GM23338 (cell line): ENCODE measurements around the gene ACTR8. TPM values are rescaled to one million over a fixed set of nuclear protein-coding genes. Genes with fewer than 3 reads are reported as not detected.

ENCODE experiments used
- ATAC-seq: fragments of 200-7000 bp; cut with Tn5 transposase; 3 replicates; pipeline ENCODE4 v1.9.1; 2020
- DNase-seq: peaks from one replicate; pipeline ENCODE4 v3.0.0-alpha.2; 2015; ENCODE audit warnings: low spot score
- H2AFZ ChIP-seq: fragments of 200-600 bp; sonication (generic); 2 replicates; pipeline ENCODE4 v1.8.0; 2016; ENCODE audit warnings: antibody characterized with exemption, mild to moderate bottlenecking, moderate library complexity
- H3F3A ChIP-seq: fragments of 200-600 bp; sonication (generic); replicated peaks from 2 replicates; pipeline ENCODE4 v1.8.0; 2017; ENCODE audit warnings: antibody characterized with exemption, mixed run types, low read depth
- H3K27ac ChIP-seq: fragments of 200-600 bp; sonication (generic); 2 replicates; pipeline ENCODE4 v1.6.1; 2016; ENCODE audit warnings: low read depth
- H3K27me3 ChIP-seq: fragments of 200-600 bp; sonication (generic); 2 replicates; pipeline ENCODE4 v1.8.0; 2016; ENCODE audit warnings: mild to moderate bottlenecking, mixed run types, moderate library complexity; ENCODE audit not compliant: insufficient read depth
- H3K36me3 ChIP-seq: fragments of 200-600 bp; sonication (generic); 2 replicates; pipeline ENCODE4 v1.8.0; 2016; ENCODE audit warnings: mild to moderate bottlenecking; ENCODE audit not compliant: insufficient read depth
- H3K4me1 ChIP-seq: fragments of 200-600 bp; sonication (generic); 2 replicates; pipeline ENCODE4 v1.8.0; 2016; ENCODE audit warnings: mild to moderate bottlenecking, moderate library complexity; ENCODE audit not compliant: insufficient read depth
- H3K4me2 ChIP-seq: fragments of 200-600 bp; sonication (generic); 2 replicates; pipeline ENCODE4 v1.7.1; 2017; ENCODE audit warnings: mixed run types
- H3K4me3 ChIP-seq: fragments of 200-600 bp; sonication (generic); 2 replicates; pipeline ENCODE4 v1.6.1; 2016; ENCODE audit warnings: mixed run types
- H3K79me2 ChIP-seq: fragments of 200-600 bp; sonication (generic); replicated peaks from 2 replicates; pipeline ENCODE4 v1.8.0; 2017; ENCODE audit warnings: mild to moderate bottlenecking; ENCODE audit not compliant: insufficient read depth
- H3K9me2 ChIP-seq: fragments of 200-600 bp; sonication (generic); 2 replicates; pipeline ENCODE4 v1.8.0; 2017; ENCODE audit not compliant: insufficient read depth
- H4K20me1 ChIP-seq: fragments of 200-600 bp; sonication (generic); replicated peaks from 2 replicates; pipeline ENCODE4 v1.8.0; 2017; ENCODE audit warnings: mild to moderate bottlenecking; ENCODE audit not compliant: insufficient read depth
- H3K27ac Mint-ChIP-seq: 2 replicates; pipeline ENCODE4 v1.8.0; 2020; ENCODE audit warnings: inconsistent platforms, mild to moderate bottlenecking, moderate library complexity, mixed read lengths
- H3K27me3 Mint-ChIP-seq: 3 replicates; pipeline ENCODE4 v1.8.0; 2022; ENCODE audit warnings: low read depth, mild to moderate bottlenecking, moderate library complexity, mixed read lengths, inconsistent platforms; ENCODE audit not compliant: insufficient read depth, poor library complexity
- H3K36me3 Mint-ChIP-seq: 3 replicates; pipeline ENCODE4 v1.8.0; 2021; ENCODE audit warnings: low read depth, mild to moderate bottlenecking, inconsistent platforms, moderate library complexity, mixed read lengths
- H3K4me1 Mint-ChIP-seq: 3 replicates; pipeline ENCODE4 v1.8.0; 2020; ENCODE audit warnings: mild to moderate bottlenecking, inconsistent platforms, mixed read lengths
- H3K4me3 Mint-ChIP-seq: 3 replicates; pipeline ENCODE4 v1.8.0; 2021; ENCODE audit warnings: moderate library complexity, mild to moderate bottlenecking, inconsistent platforms, mixed read lengths
- H3K9me3 Mint-ChIP-seq: 3 replicates; pipeline ENCODE4 v1.8.0; 2020; ENCODE audit warnings: moderate library complexity, mild to moderate bottlenecking, inconsistent platforms, mixed read lengths
- CREB1 ChIP-seq: fragments of 250-450 bp; sonication (Bioruptor Pico); IDR thresholded peaks from 2 replicates; pipeline ENCODE4 v1.5.0; 2020; ENCODE audit warnings: low read depth, mild to moderate bottlenecking, moderate library complexity
- POLR2AphosphoS5 ChIP-seq: IDR thresholded peaks from 2 replicates; pipeline ENCODE4 v1.6.1; 2016; ENCODE audit warnings: antibody characterized with exemption, low read depth
- ZNF114 ChIP-seq: fragments of 250-450 bp; sonication (Bioruptor Pico); IDR thresholded peaks from 2 replicates; pipeline ENCODE4 v1.5.0; 2020; ENCODE audit warnings: mild to moderate bottlenecking, moderate library complexity
- ZNF331 ChIP-seq: fragments of 250-450 bp; sonication (Bioruptor Pico); IDR thresholded peaks from 2 replicates; pipeline ENCODE4 v1.5.0; 2020; ENCODE audit warnings: low read depth, mild to moderate bottlenecking, moderate library complexity
- polyA plus RNA-seq: library from polyadenylated mRNA; unstranded; fragments of >200 nt; fragmentation: Nextera tagmentation; extraction: Ambion mirVana; gene quantifications from 2 replicates; pipeline ENCODE4 v1.2.1, GENCODE V29; 2016
- total RNA-seq: library from RNA; depleted of rRNA; stranded (reverse); fragments of >200 nt; shearing (Covaris generic); gene quantifications from 2 replicates; pipeline ENCODE4 v1.2.3, GENCODE V29; 2014
- TF ChIP-seq, protein P1 (sequence below), 2 experiments: fragments of 200-600 bp in 1 of 2; sonication (generic) in 1 of 2; conservative IDR thresholded peaks; 2 replicates each; pipeline versions ENCODE4 v1.5.1 to v1.6.1; 2016 to 2017; ENCODE audit warnings: antibody characterized with exemption in 2 of 2, low read depth in 2 of 2, mild to moderate bottlenecking in 2 of 2, moderate library complexity in 1 of 2
- TF ChIP-seq, protein P2 (sequence below): fragments of 250-450 bp; sonication (Bioruptor Pico); IDR thresholded peaks from 2 replicates; pipeline ENCODE4 v1.5.0; 2020; ENCODE audit warnings: mild to moderate bottlenecking, moderate library complexity
- TF ChIP-seq, protein P3 (sequence below): IDR thresholded peaks from one replicate; pipeline ENCODE4 v1.6.1; 2018; ENCODE audit warnings: antibody characterized with exemption; ENCODE audit not compliant: unreplicated experiment

ACTR8 gene
- total and polyA plus RNA-seq, 2 experiments from 2014 or later = 19.8 to 23.0 TPM

DNA sequence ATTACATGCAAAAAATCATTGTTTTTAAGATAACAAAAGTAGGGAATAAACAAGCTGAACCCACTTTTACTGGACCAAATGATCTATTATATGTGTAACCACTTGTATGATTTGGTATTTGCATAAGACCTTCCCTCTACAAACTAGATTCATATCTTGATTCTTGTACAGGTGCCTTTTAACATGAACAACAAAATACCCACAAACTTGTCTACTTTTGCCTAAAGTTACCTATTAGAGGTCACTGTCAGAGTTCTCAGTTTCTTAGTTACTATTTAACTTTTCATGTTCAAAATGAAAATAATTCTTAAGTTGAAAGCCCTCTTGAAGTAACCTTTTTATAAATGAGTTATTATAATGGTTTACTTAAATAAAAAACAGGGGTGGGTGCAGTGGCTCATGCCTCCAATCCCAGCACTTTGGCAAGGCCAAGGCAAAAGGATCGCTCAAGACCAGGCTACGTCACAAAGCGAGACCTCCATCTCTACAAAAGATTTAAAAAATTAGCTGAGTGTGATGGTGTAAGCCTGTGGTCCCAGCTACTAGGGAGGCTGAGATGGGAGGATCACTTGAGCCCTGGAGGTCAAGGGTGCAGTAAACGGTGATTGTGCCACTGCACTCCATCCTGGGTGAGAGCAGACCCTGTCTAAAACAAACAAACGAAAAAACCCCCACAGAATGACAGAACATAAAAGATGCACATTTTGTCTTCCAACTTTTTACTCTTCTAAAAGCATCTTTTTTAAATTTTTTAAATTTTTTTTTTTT lies 16.0 kb downstream of the ACTR8 start:
- Mint-ChIP-seq H3K4me1 (no peaks in the 10 kb centered on the region), H3K36me3 (peaks cover 52% of the 10 kb centered on the region), H3K27me3 (no peaks in the 10 kb centered on the region), H3K9me3 (no peaks in the 10 kb centered on the region), H3K4me3 (no peak overlapping the region), H3K27ac (no peak overlapping the region)
- Histone ChIP-seq H3K27ac (no peak overlapping the region), H3K4me2 (no peak overlapping the region), H3K27me3 (no peaks in the 10 kb centered on the region), H4K20me1 (peaks cover 9% of the 10 kb centered on the region), H3K4me1 (no peaks in the 10 kb centered on the region), H3K79me2 (peaks cover 3% of the 10 kb centered on the region; the same call in 1 of the 2 replicates), H3K9me2 (no peaks in the 10 kb centered on the region), H3K4me3 (no peak overlapping the region), H2AFZ (no peak overlapping the region), H3F3A (no peaks in the 10 kb centered on the region), H3K36me3 (peaks cover 30% of the 10 kb centered on the region)
- no peak for ATAC-seq
- no peak for TF ChIP-seq ZNF114 (CRISPR knock-in tag)
- TF ChIP-seq ZNF331 (CRISPR knock-in tag) = no peak
- TF ChIP-seq, protein P1, sequence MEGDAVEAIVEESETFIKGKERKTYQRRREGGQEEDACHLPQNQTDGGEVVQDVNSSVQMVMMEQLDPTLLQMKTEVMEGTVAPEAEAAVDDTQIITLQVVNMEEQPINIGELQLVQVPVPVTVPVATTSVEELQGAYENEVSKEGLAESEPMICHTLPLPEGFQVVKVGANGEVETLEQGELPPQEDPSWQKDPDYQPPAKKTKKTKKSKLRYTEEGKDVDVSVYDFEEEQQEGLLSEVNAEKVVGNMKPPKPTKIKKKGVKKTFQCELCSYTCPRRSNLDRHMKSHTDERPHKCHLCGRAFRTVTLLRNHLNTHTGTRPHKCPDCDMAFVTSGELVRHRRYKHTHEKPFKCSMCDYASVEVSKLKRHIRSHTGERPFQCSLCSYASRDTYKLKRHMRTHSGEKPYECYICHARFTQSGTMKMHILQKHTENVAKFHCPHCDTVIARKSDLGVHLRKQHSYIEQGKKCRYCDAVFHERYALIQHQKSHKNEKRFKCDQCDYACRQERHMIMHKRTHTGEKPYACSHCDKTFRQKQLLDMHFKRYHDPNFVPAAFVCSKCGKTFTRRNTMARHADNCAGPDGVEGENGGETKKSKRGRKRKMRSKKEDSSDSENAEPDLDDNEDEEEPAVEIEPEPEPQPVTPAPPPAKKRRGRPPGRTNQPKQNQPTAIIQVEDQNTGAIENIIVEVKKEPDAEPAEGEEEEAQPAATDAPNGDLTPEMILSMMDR (conservative IDR thresholded peaks at IDR 0.05; ENCODE audit: low read depth in 2 of 2) = no peak
- TF ChIP-seq, protein P2, sequence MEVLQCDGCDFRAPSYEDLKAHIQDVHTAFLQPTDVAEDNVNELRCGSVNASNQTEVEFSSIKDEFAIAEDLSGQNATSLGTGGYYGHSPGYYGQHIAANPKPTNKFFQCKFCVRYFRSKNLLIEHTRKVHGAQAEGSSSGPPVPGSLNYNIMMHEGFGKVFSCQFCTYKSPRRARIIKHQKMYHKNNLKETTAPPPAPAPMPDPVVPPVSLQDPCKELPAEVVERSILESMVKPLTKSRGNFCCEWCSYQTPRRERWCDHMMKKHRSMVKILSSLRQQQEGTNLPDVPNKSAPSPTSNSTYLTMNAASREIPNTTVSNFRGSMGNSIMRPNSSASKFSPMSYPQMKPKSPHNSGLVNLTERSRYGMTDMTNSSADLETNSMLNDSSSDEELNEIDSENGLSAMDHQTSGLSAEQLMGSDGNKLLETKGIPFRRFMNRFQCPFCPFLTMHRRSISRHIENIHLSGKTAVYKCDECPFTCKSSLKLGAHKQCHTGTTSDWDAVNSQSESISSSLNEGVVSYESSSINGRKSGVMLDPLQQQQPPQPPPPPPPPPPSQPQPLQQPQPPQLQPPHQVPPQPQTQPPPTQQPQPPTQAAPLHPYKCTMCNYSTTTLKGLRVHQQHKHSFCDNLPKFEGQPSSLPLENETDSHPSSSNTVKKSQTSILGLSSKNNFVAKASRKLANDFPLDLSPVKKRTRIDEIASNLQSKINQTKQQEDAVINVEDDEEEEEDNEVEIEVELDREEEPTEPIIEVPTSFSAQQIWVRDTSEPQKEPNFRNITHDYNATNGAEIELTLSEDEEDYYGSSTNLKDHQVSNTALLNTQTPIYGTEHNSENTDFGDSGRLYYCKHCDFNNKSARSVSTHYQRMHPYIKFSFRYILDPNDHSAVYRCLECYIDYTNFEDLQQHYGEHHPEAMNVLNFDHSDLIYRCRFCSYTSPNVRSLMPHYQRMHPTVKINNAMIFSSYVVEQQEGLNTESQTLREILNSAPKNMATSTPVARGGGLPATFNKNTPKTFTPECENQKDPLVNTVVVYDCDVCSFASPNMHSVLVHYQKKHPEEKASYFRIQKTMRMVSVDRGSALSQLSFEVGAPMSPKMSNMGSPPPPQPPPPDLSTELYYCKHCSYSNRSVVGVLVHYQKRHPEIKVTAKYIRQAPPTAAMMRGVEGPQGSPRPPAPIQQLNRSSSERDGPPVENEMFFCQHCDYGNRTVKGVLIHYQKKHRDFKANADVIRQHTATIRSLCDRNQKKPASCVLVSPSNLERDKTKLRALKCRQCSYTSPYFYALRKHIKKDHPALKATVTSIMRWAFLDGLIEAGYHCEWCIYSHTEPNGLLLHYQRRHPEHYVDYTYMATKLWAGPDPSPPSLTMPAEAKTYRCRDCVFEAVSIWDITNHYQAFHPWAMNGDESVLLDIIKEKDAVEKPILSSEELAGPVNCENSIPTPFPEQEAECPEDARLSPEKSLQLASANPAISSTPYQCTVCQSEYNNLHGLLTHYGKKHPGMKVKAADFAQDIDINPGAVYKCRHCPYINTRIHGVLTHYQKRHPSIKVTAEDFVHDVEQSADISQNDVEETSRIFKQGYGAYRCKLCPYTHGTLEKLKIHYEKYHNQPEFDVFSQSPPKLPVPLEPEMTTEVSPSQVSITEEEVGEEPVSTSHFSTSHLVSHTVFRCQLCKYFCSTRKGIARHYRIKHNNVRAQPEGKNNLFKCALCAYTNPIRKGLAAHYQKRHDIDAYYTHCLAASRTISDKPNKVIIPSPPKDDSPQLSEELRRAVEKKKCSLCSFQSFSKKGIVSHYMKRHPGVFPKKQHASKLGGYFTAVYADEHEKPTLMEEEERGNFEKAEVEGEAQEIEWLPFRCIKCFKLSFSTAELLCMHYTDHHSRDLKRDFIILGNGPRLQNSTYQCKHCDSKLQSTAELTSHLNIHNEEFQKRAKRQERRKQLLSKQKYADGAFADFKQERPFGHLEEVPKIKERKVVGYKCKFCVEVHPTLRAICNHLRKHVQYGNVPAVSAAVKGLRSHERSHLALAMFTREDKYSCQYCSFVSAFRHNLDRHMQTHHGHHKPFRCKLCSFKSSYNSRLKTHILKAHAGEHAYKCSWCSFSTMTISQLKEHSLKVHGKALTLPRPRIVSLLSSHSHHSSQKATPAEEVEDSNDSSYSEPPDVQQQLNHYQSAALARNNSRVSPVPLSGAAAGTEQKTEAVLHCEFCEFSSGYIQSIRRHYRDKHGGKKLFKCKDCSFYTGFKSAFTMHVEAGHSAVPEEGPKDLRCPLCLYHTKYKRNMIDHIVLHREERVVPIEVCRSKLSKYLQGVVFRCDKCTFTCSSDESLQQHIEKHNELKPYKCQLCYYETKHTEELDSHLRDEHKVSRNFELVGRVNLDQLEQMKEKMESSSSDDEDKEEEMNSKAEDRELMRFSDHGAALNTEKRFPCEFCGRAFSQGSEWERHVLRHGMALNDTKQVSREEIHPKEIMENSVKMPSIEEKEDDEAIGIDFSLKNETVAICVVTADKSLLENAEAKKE (CRISPR knock-in tag) = no peak
- no peak for TF ChIP-seq CREB1 (CRISPR knock-in tag)
- no peak for TF ChIP-seq POLR2AphosphoS5
- TF ChIP-seq, protein P3, sequence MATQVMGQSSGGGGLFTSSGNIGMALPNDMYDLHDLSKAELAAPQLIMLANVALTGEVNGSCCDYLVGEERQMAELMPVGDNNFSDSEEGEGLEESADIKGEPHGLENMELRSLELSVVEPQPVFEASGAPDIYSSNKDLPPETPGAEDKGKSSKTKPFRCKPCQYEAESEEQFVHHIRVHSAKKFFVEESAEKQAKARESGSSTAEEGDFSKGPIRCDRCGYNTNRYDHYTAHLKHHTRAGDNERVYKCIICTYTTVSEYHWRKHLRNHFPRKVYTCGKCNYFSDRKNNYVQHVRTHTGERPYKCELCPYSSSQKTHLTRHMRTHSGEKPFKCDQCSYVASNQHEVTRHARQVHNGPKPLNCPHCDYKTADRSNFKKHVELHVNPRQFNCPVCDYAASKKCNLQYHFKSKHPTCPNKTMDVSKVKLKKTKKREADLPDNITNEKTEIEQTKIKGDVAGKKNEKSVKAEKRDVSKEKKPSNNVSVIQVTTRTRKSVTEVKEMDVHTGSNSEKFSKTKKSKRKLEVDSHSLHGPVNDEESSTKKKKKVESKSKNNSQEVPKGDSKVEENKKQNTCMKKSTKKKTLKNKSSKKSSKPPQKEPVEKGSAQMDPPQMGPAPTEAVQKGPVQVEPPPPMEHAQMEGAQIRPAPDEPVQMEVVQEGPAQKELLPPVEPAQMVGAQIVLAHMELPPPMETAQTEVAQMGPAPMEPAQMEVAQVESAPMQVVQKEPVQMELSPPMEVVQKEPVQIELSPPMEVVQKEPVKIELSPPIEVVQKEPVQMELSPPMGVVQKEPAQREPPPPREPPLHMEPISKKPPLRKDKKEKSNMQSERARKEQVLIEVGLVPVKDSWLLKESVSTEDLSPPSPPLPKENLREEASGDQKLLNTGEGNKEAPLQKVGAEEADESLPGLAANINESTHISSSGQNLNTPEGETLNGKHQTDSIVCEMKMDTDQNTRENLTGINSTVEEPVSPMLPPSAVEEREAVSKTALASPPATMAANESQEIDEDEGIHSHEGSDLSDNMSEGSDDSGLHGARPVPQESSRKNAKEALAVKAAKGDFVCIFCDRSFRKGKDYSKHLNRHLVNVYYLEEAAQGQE = no peak
- no peak for DNase-seq
